ENCODE results near the gene RRAGA.
A peak's percentile ranks its signal among the peaks of the same experiment; 100 is the strongest.

The RRAGA gene

DNA sequence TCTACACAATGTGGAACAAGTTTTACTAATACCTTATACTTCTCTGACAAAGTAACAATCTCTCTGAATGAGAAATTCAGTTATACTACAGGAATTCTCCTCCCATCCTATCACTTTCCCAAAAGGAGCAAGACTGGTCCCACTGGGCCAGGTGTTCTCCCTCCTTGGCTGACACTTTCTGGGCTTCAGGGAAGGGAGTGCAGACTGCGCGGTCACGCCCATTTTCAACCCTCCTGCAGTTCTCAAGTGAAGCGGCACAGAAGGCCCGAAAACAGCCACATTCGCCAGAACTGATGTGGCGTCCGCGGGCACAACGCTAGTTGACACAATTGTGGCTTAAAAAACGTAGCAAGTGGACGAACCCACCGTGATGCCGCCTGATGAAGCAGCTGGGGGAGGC, 16.8 kb upstream of the RRAGA start:
- Histone ChIP-seq H3K9me3 (ENCODE audit: severe bottlenecking) (no peaks in the 10 kb centered on the region), H3K4me3 (ENCODE audit: low read depth, low read length) (no peak overlapping the region), H3K27ac (no peak overlapping the region), H3K27me3 (ENCODE audit: insufficient read depth, low read depth, severe bottlenecking) (no peaks in the 10 kb centered on the region), H3K36me3 (no peaks in the 10 kb centered on the region)
- TF ChIP-seq, protein P1, sequence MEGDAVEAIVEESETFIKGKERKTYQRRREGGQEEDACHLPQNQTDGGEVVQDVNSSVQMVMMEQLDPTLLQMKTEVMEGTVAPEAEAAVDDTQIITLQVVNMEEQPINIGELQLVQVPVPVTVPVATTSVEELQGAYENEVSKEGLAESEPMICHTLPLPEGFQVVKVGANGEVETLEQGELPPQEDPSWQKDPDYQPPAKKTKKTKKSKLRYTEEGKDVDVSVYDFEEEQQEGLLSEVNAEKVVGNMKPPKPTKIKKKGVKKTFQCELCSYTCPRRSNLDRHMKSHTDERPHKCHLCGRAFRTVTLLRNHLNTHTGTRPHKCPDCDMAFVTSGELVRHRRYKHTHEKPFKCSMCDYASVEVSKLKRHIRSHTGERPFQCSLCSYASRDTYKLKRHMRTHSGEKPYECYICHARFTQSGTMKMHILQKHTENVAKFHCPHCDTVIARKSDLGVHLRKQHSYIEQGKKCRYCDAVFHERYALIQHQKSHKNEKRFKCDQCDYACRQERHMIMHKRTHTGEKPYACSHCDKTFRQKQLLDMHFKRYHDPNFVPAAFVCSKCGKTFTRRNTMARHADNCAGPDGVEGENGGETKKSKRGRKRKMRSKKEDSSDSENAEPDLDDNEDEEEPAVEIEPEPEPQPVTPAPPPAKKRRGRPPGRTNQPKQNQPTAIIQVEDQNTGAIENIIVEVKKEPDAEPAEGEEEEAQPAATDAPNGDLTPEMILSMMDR (IDR thresholded peaks at IDR 0.05; ENCODE audit: low read depth, low read length): no peak
- DNase-seq: no peak

GRCh38 chr9:19033015-19033414, 16.2 kb upstream of the RRAGA start, which contains the start of gene SAXO1:
Gene SAXO1 (minus strand): TSS chr9:19033209. CDS start chr9:19032908, 301 bp downstream.
- no peaks in the 10 kb centered on the region for H3K36me3 ChIP-seq
- no peak for DNase-seq
- no peaks in the 10 kb centered on the region for H3K9me3 ChIP-seq (ENCODE audit: severe bottlenecking)
- H3K27ac ChIP-seq: no peak within 1 kb of the TSS
- H3K4me3 ChIP-seq (ENCODE audit: low read depth, low read length): no peak within 1 kb of the TSS
- TF ChIP-seq, protein P1 (IDR thresholded peaks at IDR 0.05; ENCODE audit: low read depth, low read length): no peak
- no peaks in the 10 kb centered on the region for H3K27me3 ChIP-seq (ENCODE audit: insufficient read depth, low read depth, severe bottlenecking)

DNA sequence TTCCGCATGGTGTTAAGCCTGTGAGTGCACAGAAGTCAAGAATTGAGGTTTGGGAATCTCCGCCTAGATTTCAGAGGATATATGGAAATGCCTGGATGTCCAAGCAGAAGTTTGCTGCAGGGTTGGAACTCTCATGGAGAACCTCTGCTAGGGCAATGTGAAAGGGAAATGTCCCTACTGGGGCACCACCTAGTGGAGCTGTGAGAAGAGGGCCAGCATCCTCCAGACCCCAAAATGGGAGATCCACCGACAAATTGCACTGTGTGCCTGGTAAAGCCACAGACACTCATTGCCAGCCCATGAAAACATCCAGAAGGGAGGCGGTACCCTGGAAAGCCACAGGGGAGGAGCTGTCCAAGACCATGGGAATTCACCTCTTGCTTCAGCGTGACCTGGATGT, 12.6 kb upstream of the RRAGA start:
- no peak overlapping the region for H3K27ac ChIP-seq
- no peaks in the 10 kb centered on the region for H3K36me3 ChIP-seq
- TF ChIP-seq, protein P1 (IDR thresholded peaks at IDR 0.05; ENCODE audit: low read depth, low read length): peak; percentile 37; the same call in 1 of the 2 replicates
- no peak overlapping the region for H3K4me3 ChIP-seq (ENCODE audit: low read depth, low read length)
- DNase-seq: no peak
- H3K9me3 ChIP-seq (ENCODE audit: severe bottlenecking): no peaks in the 10 kb centered on the region
- H3K27me3 ChIP-seq (ENCODE audit: insufficient read depth, low read depth, severe bottlenecking): no peaks in the 10 kb centered on the region

GRCh38 chr9:19049917-19050636, 850 bp downstream of the RRAGA start:
- DNase-seq: no peak

DNA sequence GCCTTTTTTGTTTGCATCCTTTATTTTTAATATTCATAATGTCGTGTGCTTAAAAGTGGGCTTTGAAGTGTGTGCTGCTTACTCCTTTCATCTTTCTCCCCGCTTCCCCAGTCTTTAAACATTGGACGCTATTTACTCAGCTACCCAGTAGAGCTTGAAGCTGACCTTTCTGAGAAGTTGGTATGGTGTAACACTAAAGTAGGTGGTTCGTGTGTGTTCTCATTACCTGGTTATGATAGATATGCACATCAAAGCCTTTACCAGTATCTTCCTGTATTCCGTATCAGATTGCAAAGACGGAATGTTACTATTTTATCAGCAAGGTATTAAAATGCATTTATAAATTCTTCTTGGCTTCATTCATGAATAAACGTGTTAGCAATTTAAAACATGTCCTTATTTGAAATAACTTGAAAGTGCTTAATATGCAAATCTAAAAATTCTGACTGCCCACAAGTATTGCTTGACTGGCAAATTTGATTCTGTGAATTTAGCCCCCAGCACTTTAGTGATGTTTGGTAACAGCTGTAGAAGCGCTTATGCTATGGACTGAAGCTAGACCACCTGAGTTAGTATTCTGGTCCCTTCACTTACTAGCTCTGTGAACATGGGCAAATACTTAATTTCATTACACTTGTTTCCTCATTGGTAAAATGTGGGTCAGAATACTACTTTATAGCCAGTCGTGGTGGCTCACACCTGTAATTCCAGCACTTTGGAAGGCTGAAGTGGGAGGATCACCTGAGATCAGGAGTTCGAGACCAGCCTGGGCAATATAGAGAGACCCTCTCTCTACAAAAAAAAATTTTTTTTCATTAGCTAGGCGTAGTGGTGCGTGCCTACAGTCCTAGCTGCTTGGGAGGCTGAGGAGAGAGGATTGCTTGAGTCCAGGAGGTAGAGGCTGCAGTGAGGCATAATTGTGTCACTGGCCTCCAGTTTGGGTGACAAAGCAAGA, 1.7 kb downstream of the RRAGA start:
- Histone ChIP-seq H3K4me3 (ENCODE audit: low read depth, low read length) (peak overlapping the region; percentile 69), H3K27ac (no peak overlapping the region)
- no peak for DNase-seq

More at GRCh38 chr9:19049917-19050636, 850 bp downstream of the RRAGA start:
- TF ChIP-seq, protein P1 (IDR thresholded peaks at IDR 0.05; ENCODE audit: low read depth, low read length): no peak
- H3K4me3 ChIP-seq (ENCODE audit: low read depth, low read length): peak overlapping the region; percentile 69
- H3K27me3 ChIP-seq (ENCODE audit: insufficient read depth, low read depth, severe bottlenecking): no peaks in the 10 kb centered on the region
- H3K36me3 ChIP-seq: peaks cover 6% of the 10 kb centered on the region; the same call in 1 of the 2 replicates
- no peaks in the 10 kb centered on the region for H3K9me3 ChIP-seq (ENCODE audit: severe bottlenecking)
- peak overlapping the region; percentile 82 for H3K27ac ChIP-seq

More for the DNA sequence above, 1.7 kb downstream of the RRAGA start:
- Histone ChIP-seq H3K9me3 (ENCODE audit: severe bottlenecking) (no peaks in the 10 kb centered on the region), H3K27me3 (ENCODE audit: insufficient read depth, low read depth, severe bottlenecking) (no peaks in the 10 kb centered on the region), H3K36me3 (peaks cover 6% of the 10 kb centered on the region; the same call in 1 of the 2 replicates)
- TF ChIP-seq, protein P1 (IDR thresholded peaks at IDR 0.05; ENCODE audit: low read depth, low read length): no peak

All from WERI-Rb-1 (cell line).